ENCODE results near the gene OR7D2.
A peak's percentile ranks its signal among the peaks of the same experiment; 100 is the strongest.
"Not testable (repeated sequence)": the region's sequence is repeated elsewhere in the genome, so short reads cannot be mapped to it uniquely, and the experiment has no call there.

The OR7D2 gene

GRCh38 chr19:9189535-9189934 lies 10.8 kb downstream of the OR7D2 start:
- no peak for DNase-seq (ENCODE audit: low read depth)
- H3K4me3 ChIP-seq (ENCODE audit: low read depth, low read length), result no peak overlapping the region

- DNase-seq (ENCODE audit: low read depth); H3K4me3 ChIP-seq (ENCODE audit: low read depth, low read length): not testable (repeated sequence)
Measured at GRCh38 chr19:9198044-9198443, 19.3 kb downstream of the OR7D2 start.

- peak; percentile 6 for DNase-seq (ENCODE audit: low read depth)
- peak overlapping the region; percentile 28 for H3K4me3 ChIP-seq (ENCODE audit: low read depth, low read length)
Measured at GRCh38 chr19:9205501-9206113, 26.8 kb downstream of the OR7D2 start.

GRCh38 chr19:9219489-9219888 lies 40.7 kb downstream of the OR7D2 start, which contains the start of gene OR7D4:
TSS of gene OR7D4 (minus strand) at chr19:9219589. CDS start at chr19:9214837, 4,752 bp downstream.
- DNase-seq (ENCODE audit: low read depth), result no peak
- H3K4me3 ChIP-seq (ENCODE audit: low read depth, low read length), result no peak within 1 kb of the TSS
